SU-DHL-6 (cell line): ENCODE results near the gene DSTYK.

Experiments
- EZH2phosphoT487 ChIP-seq: fragments of 200-600 bp; sonication (generic), shearing (Covaris generic); conservative IDR thresholded peaks from 2 replicates; pipeline ENCODE4 v1.6.1; 2018; ENCODE audit warnings: mild to moderate bottlenecking, antibody characterized with exemption, low read length, moderate library complexity, mixed read lengths
- TF ChIP-seq, protein P1 (sequence below): fragments of 200-600 bp; sonication (generic); IDR thresholded peaks from one replicate; pipeline ENCODE4 v1.5.1; 2017; ENCODE audit warnings: antibody characterized with exemption, mild to moderate bottlenecking, low read length, moderate library complexity; ENCODE audit not compliant: insufficient read depth, poor library complexity, severe bottlenecking

DNA sequence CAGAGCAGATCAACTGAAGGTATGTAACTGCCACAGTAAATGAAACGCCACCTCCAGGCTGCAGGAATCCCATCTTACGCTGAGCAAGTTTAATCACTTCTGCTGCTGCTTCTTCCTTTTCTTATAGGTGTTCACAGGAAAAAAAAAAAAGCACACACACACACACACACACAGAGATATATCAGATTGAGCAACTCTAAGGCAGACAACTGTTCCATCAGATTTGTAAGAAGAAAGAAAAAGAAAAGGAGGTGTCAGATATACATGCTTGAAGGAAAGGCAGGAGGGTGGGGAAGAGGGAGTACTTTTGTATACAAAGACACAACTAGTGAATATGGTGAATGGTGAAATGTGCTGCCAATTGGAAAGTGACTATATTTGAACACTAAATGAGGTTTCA is 28.6 kb downstream of the DSTYK start:
- TF ChIP-seq, protein P1, sequence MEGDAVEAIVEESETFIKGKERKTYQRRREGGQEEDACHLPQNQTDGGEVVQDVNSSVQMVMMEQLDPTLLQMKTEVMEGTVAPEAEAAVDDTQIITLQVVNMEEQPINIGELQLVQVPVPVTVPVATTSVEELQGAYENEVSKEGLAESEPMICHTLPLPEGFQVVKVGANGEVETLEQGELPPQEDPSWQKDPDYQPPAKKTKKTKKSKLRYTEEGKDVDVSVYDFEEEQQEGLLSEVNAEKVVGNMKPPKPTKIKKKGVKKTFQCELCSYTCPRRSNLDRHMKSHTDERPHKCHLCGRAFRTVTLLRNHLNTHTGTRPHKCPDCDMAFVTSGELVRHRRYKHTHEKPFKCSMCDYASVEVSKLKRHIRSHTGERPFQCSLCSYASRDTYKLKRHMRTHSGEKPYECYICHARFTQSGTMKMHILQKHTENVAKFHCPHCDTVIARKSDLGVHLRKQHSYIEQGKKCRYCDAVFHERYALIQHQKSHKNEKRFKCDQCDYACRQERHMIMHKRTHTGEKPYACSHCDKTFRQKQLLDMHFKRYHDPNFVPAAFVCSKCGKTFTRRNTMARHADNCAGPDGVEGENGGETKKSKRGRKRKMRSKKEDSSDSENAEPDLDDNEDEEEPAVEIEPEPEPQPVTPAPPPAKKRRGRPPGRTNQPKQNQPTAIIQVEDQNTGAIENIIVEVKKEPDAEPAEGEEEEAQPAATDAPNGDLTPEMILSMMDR, result no peak
- no peak for TF ChIP-seq EZH2phosphoT487
